ENCODE results near the gene SUN3. TPM values are rescaled to one million over a fixed set of nuclear protein-coding genes. Genes with fewer than 3 reads are reported as not detected.
A peak's percentile ranks its signal among the peaks of the same experiment; 100 is the strongest.
"Not testable (repeated sequence)": the region's sequence is repeated elsewhere in the genome, so short reads cannot be mapped to it uniquely, and the experiment has no call there.

The SUN3 gene
- total RNA-seq, 1 donor from 2014 or later: not detected

- no peaks in the 10 kb centered on the region for H3K36me3 Mint-ChIP-seq
- H3K79me2 ChIP-seq (ENCODE audit: low read depth): no peaks in the 10 kb centered on the region
- no peaks in the 10 kb centered on the region for H3K4me1 ChIP-seq
Measured at GRCh38 chr7:47945261-47946015, 83.5 kb downstream of the SUN3 start.

GRCh38 chr7:47944536-47945260, 84.2 kb downstream of the SUN3 start:
- no peak overlapping the region for H3K4me3 ChIP-seq
- Mint-ChIP-seq H3K4me3 (no peak overlapping the region), H3K4me1 (peaks cover 21% of the 10 kb centered on the region), H3K27me3 (ENCODE audit: insufficient read depth, low read depth) (peaks cover 8% of the 10 kb centered on the region), H3K36me3 (no peaks in the 10 kb centered on the region), H3K9me3 (no peaks in the 10 kb centered on the region), H3K27ac (no peak overlapping the region)
- no peak overlapping the region for H2AFZ ChIP-seq (replicated peaks)
- no peaks in the 10 kb centered on the region for H3K79me2 ChIP-seq (ENCODE audit: low read depth)
- no peak for DNase-seq (ENCODE audit: low spot score)
- H3K9ac ChIP-seq: no peak overlapping the region
- H3K9me3 ChIP-seq (ENCODE audit: low read depth): no peaks in the 10 kb centered on the region
- no peaks in the 10 kb centered on the region for H3K27me3 ChIP-seq
- H4K20me1 ChIP-seq (ENCODE audit: low read depth): no peaks in the 10 kb centered on the region
- no peaks in the 10 kb centered on the region for H3K4me1 ChIP-seq
- no peaks in the 10 kb centered on the region for H3F3A ChIP-seq (ENCODE audit: low read depth)
- H3K4me2 ChIP-seq: no peak overlapping the region
- H3K36me3 ChIP-seq: no peaks in the 10 kb centered on the region
- H3K27ac ChIP-seq: no peak overlapping the region
- TF ChIP-seq, protein P1, sequence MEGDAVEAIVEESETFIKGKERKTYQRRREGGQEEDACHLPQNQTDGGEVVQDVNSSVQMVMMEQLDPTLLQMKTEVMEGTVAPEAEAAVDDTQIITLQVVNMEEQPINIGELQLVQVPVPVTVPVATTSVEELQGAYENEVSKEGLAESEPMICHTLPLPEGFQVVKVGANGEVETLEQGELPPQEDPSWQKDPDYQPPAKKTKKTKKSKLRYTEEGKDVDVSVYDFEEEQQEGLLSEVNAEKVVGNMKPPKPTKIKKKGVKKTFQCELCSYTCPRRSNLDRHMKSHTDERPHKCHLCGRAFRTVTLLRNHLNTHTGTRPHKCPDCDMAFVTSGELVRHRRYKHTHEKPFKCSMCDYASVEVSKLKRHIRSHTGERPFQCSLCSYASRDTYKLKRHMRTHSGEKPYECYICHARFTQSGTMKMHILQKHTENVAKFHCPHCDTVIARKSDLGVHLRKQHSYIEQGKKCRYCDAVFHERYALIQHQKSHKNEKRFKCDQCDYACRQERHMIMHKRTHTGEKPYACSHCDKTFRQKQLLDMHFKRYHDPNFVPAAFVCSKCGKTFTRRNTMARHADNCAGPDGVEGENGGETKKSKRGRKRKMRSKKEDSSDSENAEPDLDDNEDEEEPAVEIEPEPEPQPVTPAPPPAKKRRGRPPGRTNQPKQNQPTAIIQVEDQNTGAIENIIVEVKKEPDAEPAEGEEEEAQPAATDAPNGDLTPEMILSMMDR (IDR thresholded peaks at IDR 0.05): no peak
- no peak for TF ChIP-seq EZH2phosphoT487 (IDR thresholded peaks at IDR 0.05)

More at GRCh38 chr7:47945261-47946015, 83.5 kb downstream of the SUN3 start:
- DNase-seq (ENCODE audit: low spot score): peak; percentile 79
- Mint-ChIP-seq H3K9me3 (no peaks in the 10 kb centered on the region), H3K27ac (peak overlapping the region; percentile 5), H3K4me3 (no peak overlapping the region), H3K27me3 (ENCODE audit: insufficient read depth, low read depth) (peaks cover 8% of the 10 kb centered on the region), H3K4me1 (peaks cover 14% of the 10 kb centered on the region)
- H4K20me1 ChIP-seq (ENCODE audit: low read depth): no peaks in the 10 kb centered on the region
- H3K36me3 ChIP-seq: no peaks in the 10 kb centered on the region
- TF ChIP-seq EZH2phosphoT487 (IDR thresholded peaks at IDR 0.05) (no peak), EZH2 (IDR thresholded peaks at IDR 0.05) (no peak)
- TF ChIP-seq, protein P1 (IDR thresholded peaks at IDR 0.05): peak; percentile 94
- no peak overlapping the region for H3K9ac ChIP-seq
- no peak overlapping the region for H3K4me2 ChIP-seq
- H3K27ac ChIP-seq: no peak overlapping the region
- H3F3A ChIP-seq (ENCODE audit: low read depth): no peaks in the 10 kb centered on the region
- H3K4me3 ChIP-seq: no peak overlapping the region
- no peak overlapping the region for H2AFZ ChIP-seq (replicated peaks)
- H3K9me3 ChIP-seq (ENCODE audit: low read depth): no peaks in the 10 kb centered on the region
- no peaks in the 10 kb centered on the region for H3K27me3 ChIP-seq

DNA sequence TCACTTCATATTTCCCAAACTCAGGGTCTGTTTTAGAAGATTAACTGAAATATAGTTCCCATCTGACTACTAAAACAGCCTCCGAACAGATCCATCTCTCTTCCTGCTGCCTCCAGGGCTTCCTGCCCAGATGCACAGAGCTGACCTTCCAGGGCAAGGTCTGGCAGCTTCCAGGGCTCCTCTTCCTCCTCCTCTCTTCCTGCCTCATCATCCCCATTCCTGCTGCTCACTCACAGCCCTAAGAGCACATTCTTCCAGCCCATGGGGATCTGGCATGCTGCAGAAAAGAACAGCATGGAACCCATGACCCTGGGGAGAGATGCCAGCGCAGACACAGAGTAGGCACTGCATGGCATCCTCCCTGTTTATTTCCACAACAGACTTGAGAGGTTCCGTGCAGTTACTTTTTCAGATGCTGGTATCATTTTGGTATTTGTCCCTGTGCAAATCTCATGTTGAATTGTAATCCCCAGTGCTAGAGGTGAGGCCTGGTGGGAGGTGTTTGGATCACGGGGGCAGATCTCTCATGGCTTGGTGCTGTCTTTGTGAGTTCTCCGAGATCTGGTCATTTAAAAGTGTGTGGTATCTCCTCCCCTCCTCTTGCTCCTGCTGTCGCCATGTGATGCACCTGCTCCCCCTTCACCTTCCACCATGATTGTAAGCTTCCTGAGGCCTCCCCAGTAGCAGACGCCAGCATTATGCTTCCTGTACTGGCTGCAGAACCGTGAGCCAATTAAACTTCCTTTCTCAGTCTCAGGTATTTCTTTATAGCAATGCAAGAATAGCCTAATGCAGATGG, 85.0 kb downstream of the SUN3 start:
- Histone ChIP-seq H3K79me2 (ENCODE audit: low read depth) (no peaks in the 10 kb centered on the region), H3K4me2 (no peak overlapping the region), H3F3A (ENCODE audit: low read depth) (no peaks in the 10 kb centered on the region), H3K9ac (no peak overlapping the region), H2AFZ (replicated peaks) (no peak overlapping the region), H3K27me3 (no peaks in the 10 kb centered on the region), H3K9me3 (ENCODE audit: low read depth) (no peaks in the 10 kb centered on the region), H3K4me1 (no peaks in the 10 kb centered on the region), H3K27ac (no peak overlapping the region), H3K36me3 (no peaks in the 10 kb centered on the region), H4K20me1 (ENCODE audit: low read depth) (no peaks in the 10 kb centered on the region), H3K4me3 (no peak overlapping the region)
- H3K27ac Mint-ChIP-seq: peak overlapping the region; percentile 86
- no peak overlapping the region for H3K4me3 Mint-ChIP-seq
- no peaks in the 10 kb centered on the region for H3K36me3 Mint-ChIP-seq
- DNase-seq (ENCODE audit: low spot score): no peak
- H3K4me1 Mint-ChIP-seq: peaks cover 27% of the 10 kb centered on the region
- TF ChIP-seq EZH2phosphoT487 (IDR thresholded peaks at IDR 0.05) (no peak), EZH2 (IDR thresholded peaks at IDR 0.05) (no peak)
- TF ChIP-seq, protein P1 (IDR thresholded peaks at IDR 0.05): no peak
- H3K27me3 Mint-ChIP-seq (ENCODE audit: insufficient read depth, low read depth): peaks cover 8% of the 10 kb centered on the region
- H3K9me3 Mint-ChIP-seq: no peaks in the 10 kb centered on the region

DNA sequence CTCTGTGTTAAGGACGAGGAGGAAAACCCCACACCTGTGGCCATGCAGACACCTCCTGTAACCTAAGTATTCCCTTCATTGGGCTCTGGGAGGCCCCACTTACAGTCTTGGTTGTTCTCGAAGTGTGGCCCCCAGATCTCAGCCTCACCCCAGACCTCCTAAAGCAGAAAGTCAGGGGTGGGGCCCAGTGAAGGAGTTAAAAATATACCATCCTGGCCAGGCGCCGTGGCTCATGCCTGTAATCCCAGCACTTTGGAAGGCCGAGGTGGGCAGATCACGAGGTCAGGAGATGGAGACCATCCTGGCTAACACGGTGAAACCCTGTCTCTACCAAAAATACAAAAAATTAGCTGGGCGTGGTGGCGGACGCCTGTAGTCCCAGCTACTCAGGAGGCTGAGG, 86.3 kb downstream of the SUN3 start:
- not testable (repeated sequence) for H3K4me3 Mint-ChIP-seq; H3K79me2 ChIP-seq (ENCODE audit: low read depth); H3F3A ChIP-seq (ENCODE audit: low read depth); H3K27me3 Mint-ChIP-seq (ENCODE audit: insufficient read depth, low read depth); H3K9ac ChIP-seq; H3K27ac ChIP-seq; H4K20me1 ChIP-seq (ENCODE audit: low read depth); H3K9me3 ChIP-seq (ENCODE audit: low read depth); H2AFZ ChIP-seq (replicated peaks); DNase-seq (ENCODE audit: low spot score); H3K4me1 ChIP-seq; H3K9me3 Mint-ChIP-seq; H3K36me3 ChIP-seq; H3K4me3 ChIP-seq; H3K4me2 ChIP-seq; H3K36me3 Mint-ChIP-seq; H3K27me3 ChIP-seq; H3K27ac Mint-ChIP-seq
- H3K4me1 Mint-ChIP-seq: peaks cover 31% of the 10 kb centered on the region

Measured in neural progenitor cell (in vitro differentiated cells).